GM12878 (cell line): Measurements from ENCODE around the gene ZDHHC18. TPM values are rescaled to one million over a fixed set of nuclear protein-coding genes. Genes with fewer than 3 reads are reported as not detected.
A peak's percentile ranks its signal among the peaks of the same experiment; 100 is the strongest.

Source experiments
- CBX3 ChIP-seq: fragments of 200-600 bp; sonication (generic); IDR thresholded peaks from 2 replicates; pipeline ENCODE4 v1.6.1; 2016; ENCODE audit warnings: low read depth, borderline replicate concordance
- ETV6 ChIP-seq, 2 experiments: fragments of 450-650 bp in 1 of 2; IDR thresholded peaks in 1 of 2; conservative IDR thresholded peaks in 1 of 2; 2 replicates each; pipeline ENCODE4 v1.6.1; 2014; ENCODE audit warnings: antibody characterized with exemption in 1 of 2, borderline replicate concordance in 1 of 2, low read depth in 1 of 2, mild to moderate bottlenecking in 1 of 2, moderate library complexity in 1 of 2
- GATAD2B ChIP-seq: fragments of 450-650 bp; conservative IDR thresholded peaks from 2 replicates; pipeline ENCODE4 v1.6.1; 2017; ENCODE audit warnings: low read depth, mild to moderate bottlenecking, moderate library complexity
- HSF1 ChIP-seq: fragments of 150-350 bp; IDR thresholded peaks from 2 replicates; pipeline ENCODE4 v1.6.1; 2014; ENCODE audit warnings: mild to moderate bottlenecking, low read depth, low read length
- IKZF1 ChIP-seq: fragments of 450-650 bp; conservative IDR thresholded peaks from 2 replicates; pipeline ENCODE4 v1.6.1; 2017; ENCODE audit warnings: antibody characterized with exemption, mild to moderate bottlenecking
- JUND ChIP-seq: IDR thresholded peaks from 2 replicates; pipeline ENCODE4 v1.6.1; 2012; ENCODE audit warnings: low read depth, mild to moderate bottlenecking, low read length, improper control_type of control experiment, moderate library complexity
- KDM1A ChIP-seq: fragments of 200-600 bp; sonication (generic); IDR thresholded peaks from 2 replicates; pipeline ENCODE4 v1.6.1; 2016; ENCODE audit warnings: borderline replicate concordance
- MLLT1 ChIP-seq: fragments of 450-650 bp; IDR thresholded peaks from 2 replicates; pipeline ENCODE4 v1.6.1; 2016; ENCODE audit warnings: mild to moderate bottlenecking
- NFIC ChIP-seq: IDR thresholded peaks from 2 replicates; pipeline ENCODE4 v1.6.1; 2012; ENCODE audit warnings: low read depth, mild to moderate bottlenecking, inconsistent platforms, low read length, moderate library complexity
- NRF1 ChIP-seq: conservative IDR thresholded peaks from 2 replicates; pipeline ENCODE4 v1.6.1; 2011; ENCODE audit warnings: mild to moderate bottlenecking, low read depth, low read length, improper control_type of control experiment
- SREBF1 ChIP-seq: IDR thresholded peaks from 2 replicates; pipeline ENCODE4 v1.6.1; 2012; ENCODE audit warnings: mild to moderate bottlenecking, low read length
- SRF ChIP-seq, 2 experiments: IDR thresholded peaks; 2 replicates each; pipeline ENCODE4 v1.6.1; 2011; ENCODE audit warnings: low read depth in 2 of 2, low read length in 2 of 2, mild to moderate bottlenecking in 1 of 2, moderate library complexity in 1 of 2
- SUPT20H ChIP-seq: IDR thresholded peaks from 2 replicates; pipeline ENCODE4 v1.6.1; 2011; ENCODE audit warnings: low read depth, mild to moderate bottlenecking, low read length, moderate library complexity, borderline replicate concordance; ENCODE audit not compliant: control insufficient read depth
- TCF12 ChIP-seq: IDR thresholded peaks from 2 replicates; pipeline ENCODE4 v1.6.1; 2011; ENCODE audit warnings: low read depth, mild to moderate bottlenecking, low read length
- YBX1 ChIP-seq: fragments of 450-650 bp; IDR thresholded peaks from 2 replicates; pipeline ENCODE4 v1.6.1; 2016; ENCODE audit warnings: antibody characterized with exemption
- YY1 ChIP-seq: IDR thresholded peaks from 2 replicates; pipeline ENCODE4 v1.6.1; 2011; ENCODE audit warnings: low read depth, mild to moderate bottlenecking, low read length
- ZNF24 ChIP-seq: fragments of 450-650 bp; IDR thresholded peaks from 2 replicates; pipeline ENCODE4 v1.6.1; 2017; ENCODE audit warnings: antibody characterized with exemption, mild to moderate bottlenecking
- ZNF274 ChIP-seq: IDR thresholded peaks from one replicate; pipeline ENCODE4 v1.8.0; 2011; ENCODE audit not compliant: insufficient read length, insufficient read depth
- polyA plus RNA-seq, 11 experiments: library from polyadenylated mRNA; depleted of rRNA in 4 of 11; unstranded in 6 of 11; stranded (reverse) in 5 of 11; fragments of >200 nt; fragmentation: Nextera tagmentation in 4 of 11; fragmentation: Illumina TruSeq in 1 of 11; extraction: Ambion mirVana in 4 of 11; extraction: Trizol in 1 of 11; gene quantifications; 1 replicate in 1 of 11; 2 replicates in 10 of 11; pipeline versions ENCODE4 v1.2.1 to v1.2.3, GENCODE V29; 2011 to 2016; ENCODE audit warnings: inconsistent platforms in 2 of 11, missing spikeins in 2 of 11, low read depth in 1 of 11
- total RNA-seq, 4 experiments: library from RNA; depleted of rRNA in 3 of 4; stranded (reverse); fragments of >200 nt in 3 of 4; fragmentation: Illumina TruSeq in 1 of 4; extraction: Trizol in 1 of 4; gene quantifications; 2 replicates each; pipeline versions ENCODE4 v1.2.1 to v1.2.3, GENCODE V29; 2013 to 2021

Gene ZDHHC18
- total and polyA plus RNA-seq, 10 of the 15 experiments (the other 5 are each of a cell fraction or from before 2014, with no cell fraction given): 0.40 to 81.2 (median 21.3) TPM

DNA sequence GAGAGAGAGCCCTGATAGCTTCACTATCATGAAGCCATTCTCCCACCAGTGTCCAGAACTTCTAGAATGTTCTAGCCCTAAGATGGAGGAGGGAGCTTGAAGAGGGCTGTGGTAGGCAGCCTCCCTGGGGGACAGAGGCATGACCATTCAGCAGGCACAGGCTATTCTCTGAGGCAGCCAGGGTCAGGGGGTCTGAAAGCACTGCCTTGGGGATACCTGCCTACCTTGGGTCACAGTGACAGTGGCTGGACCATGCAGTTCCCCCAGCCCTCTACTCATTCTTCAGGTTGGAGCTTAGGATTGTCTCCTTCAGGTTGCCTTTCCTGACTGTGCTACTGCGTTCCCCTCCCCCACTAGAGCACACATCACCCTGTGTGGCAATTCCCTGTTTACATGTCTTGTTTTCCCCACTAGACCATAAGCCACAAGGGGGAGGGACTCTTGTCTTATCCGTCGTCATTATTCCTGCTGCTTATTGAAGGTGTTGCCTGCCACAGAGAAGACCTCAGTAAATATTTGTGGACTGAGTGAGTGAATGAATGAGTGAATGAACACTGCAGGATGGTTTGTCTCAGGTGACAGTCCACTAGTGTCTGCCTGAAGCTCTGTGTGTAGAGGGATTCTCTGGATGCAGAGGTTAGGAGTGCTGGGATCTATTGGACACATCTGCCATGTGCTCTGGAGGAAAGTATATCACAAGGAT lies 5.2 kb downstream of the ZDHHC18 start (continued):
- no peak for TF ChIP-seq ETV6 (conservative IDR thresholded peaks at IDR 0.05 in 1 of 2, IDR thresholded peaks at IDR 0.05 in 1 of 2; ENCODE audit: borderline replicate concordance in 1 of 2, low read depth in 1 of 2)
- TF ChIP-seq SREBF1: no peak
- TF ChIP-seq TCF12: no peak
- TF ChIP-seq YY1: no peak
- no peak for TF ChIP-seq GATAD2B
- no peak for TF ChIP-seq MLLT1
- TF ChIP-seq IKZF1: 0 out of 2 replicates have a peak, but pooled peaks have one; percentile 4
- no peak for TF ChIP-seq ZNF274
- TF ChIP-seq JUND: no peak
- TF ChIP-seq HSF1: 0 out of 2 replicates have a peak, but pooled peaks have one; percentile 38
- TF ChIP-seq SUPT20H: no peak
- no peak for TF ChIP-seq CBX3
- peak; percentile 61 for TF ChIP-seq ZNF24
- no peak for TF ChIP-seq YBX1
- TF ChIP-seq NFIC: no peak
- TF ChIP-seq NRF1: no peak
- no peak for TF ChIP-seq KDM1A
- TF ChIP-seq SRF (IDR thresholded peaks at IDR 0.05; ENCODE audit: low read depth in 2 of 2, low read length in 2 of 2): no peak
- TF ChIP-seq, all 136 proteins: peak for 4
